ENCODE results near the gene SLC51B.
"Not testable (repeated sequence)": the region's sequence is repeated elsewhere in the genome, so short reads cannot be mapped to it uniquely, and the experiment has no call there.

The SLC51B gene

DNA sequence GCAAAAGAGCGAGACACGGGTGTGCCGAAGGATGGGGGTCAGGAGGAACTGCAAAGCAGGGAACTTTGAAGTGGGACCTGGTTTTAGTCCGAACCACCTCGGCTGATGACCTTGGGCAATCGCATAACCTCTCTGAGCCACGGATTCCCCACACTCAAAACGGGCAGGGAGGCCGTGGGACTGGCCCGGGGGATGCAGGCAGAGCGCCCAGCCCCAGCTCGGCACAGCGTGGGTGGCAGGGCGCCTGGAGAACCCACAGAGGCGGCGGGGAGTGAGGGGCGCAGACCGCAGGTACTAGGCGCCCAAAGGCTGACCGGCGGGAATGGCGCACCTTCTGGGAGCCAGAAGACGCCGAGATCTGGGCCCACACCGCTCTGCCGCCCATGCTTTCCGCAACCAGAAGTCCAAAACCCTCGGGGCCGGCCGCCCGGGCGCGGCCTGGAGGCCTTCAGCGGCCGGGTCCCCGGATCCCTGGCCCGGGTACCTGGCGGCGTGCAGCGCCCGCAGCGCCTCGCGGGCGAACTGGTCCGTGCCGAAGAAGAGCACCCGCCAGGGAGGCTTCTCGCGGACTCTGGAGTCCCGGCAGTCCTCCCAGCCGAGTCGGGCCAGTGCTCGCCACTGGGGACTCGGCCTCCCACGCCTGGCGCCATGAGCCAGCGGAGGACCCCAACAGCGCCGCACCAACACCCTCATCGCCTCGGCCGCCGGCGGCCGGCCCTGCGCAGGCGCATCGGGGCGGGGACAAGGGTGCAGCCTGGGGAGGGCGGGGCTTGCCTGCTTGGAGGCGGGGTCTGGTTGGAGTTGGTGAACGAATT is 16.1 kb upstream of the SLC51B start, which contains the start of gene MTFMT:
Gene MTFMT, minus strand, starts transcription at position 719 of the 815 bp plus-strand sequence. Its CDS starts 26 bp downstream, at position 693.
- H3K9ac ChIP-seq (ENCODE audit: low read length) = peak within 1 kb of the TSS; percentile 61
- no peaks in the 10 kb centered on the region for H3K4me1 ChIP-seq (ENCODE audit: control insufficient read depth, insufficient read depth, low read length)
- no peaks in the 10 kb centered on the region for H3K27me3 ChIP-seq (ENCODE audit: control insufficient read depth, insufficient read depth, low read length)
- H3K4me3 ChIP-seq (ENCODE audit: low read length) = peak within 1 kb of the TSS; percentile 54
- H3K27ac ChIP-seq (ENCODE audit: low read depth, low read length) = peak within 1 kb of the TSS; percentile 65
- H3K36me3 ChIP-seq (ENCODE audit: control insufficient read depth, insufficient read depth, low read length) = no peaks in the 10 kb centered on the region

DNA sequence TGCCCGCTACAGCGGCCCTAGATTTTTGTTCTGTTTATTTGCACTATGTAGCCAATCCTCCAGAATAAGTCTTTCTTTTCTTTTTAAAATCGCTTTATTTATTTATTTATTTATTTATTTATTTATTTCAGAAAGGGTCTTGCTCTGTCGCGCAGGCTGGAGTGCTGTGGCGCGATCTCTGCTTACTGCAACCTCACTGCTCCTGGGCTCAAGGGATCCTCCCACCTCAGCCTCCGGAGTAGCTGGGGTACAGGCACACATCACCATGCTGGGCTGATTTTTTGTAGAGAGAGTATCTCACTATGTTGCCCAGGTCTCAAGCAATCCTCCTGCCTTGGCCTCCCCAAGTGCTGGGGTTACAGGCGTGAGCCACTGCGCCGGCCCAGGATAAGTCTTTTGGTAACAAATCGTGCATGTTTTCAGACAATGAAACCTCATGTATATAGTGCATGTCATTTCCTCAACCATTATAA is 15.4 kb upstream of the SLC51B start:
- H3K27ac ChIP-seq (ENCODE audit: low read depth, low read length) = no peak overlapping the region
- H3K36me3 ChIP-seq (ENCODE audit: control insufficient read depth, insufficient read depth, low read length) = no peaks in the 10 kb centered on the region
- H3K27me3 ChIP-seq (ENCODE audit: control insufficient read depth, insufficient read depth, low read length) = no peaks in the 10 kb centered on the region
- H3K4me1 ChIP-seq (ENCODE audit: control insufficient read depth, insufficient read depth, low read length) = no peaks in the 10 kb centered on the region
- no peak overlapping the region for H3K4me3 ChIP-seq (ENCODE audit: low read length)
- no peak overlapping the region for H3K9ac ChIP-seq (ENCODE audit: low read length)

DNA sequence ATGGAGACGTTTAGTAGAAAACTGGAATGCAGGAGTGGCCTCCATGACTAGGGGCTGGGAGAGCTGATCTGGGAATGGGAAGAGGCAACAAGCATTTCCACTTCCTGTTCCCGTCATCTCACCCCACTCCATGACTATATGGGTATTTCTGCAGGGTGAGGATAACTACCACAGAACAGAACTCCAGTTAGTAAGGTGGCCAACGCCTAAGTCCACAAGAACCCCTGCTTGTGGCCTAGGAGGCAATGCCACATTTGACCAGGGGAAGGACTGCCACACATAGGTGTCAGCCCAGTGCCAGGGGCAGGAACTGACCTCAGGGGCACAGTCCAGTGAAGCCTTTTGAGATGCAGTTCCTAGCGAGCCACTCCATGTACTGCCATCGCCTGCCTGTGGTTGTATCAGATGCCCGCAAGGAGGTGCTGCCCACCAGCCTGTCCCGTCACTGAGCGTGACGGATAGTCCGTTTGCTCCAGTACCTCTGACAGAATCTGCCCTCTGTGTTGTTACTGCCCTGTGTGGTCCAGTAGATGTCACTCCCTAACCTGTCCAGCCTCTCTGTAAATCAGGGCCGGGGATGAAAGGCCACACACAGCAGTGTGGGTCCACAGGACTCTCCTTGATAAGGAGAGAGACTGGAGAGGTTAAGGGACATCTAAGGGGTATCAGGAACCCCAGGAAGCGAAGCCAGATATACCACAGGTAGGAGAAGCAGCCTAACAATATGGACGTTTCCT is 12.2 kb upstream of the SLC51B start:
- no peak overlapping the region for H3K4me3 ChIP-seq (ENCODE audit: low read length)
- H3K27ac ChIP-seq (ENCODE audit: low read depth, low read length) = no peak overlapping the region
- no peaks in the 10 kb centered on the region for H3K4me1 ChIP-seq (ENCODE audit: control insufficient read depth, insufficient read depth, low read length)
- H3K27me3 ChIP-seq (ENCODE audit: control insufficient read depth, insufficient read depth, low read length) = no peaks in the 10 kb centered on the region
- no peak overlapping the region for H3K9ac ChIP-seq (ENCODE audit: low read length)
- no peaks in the 10 kb centered on the region for H3K36me3 ChIP-seq (ENCODE audit: control insufficient read depth, insufficient read depth, low read length)

DNA sequence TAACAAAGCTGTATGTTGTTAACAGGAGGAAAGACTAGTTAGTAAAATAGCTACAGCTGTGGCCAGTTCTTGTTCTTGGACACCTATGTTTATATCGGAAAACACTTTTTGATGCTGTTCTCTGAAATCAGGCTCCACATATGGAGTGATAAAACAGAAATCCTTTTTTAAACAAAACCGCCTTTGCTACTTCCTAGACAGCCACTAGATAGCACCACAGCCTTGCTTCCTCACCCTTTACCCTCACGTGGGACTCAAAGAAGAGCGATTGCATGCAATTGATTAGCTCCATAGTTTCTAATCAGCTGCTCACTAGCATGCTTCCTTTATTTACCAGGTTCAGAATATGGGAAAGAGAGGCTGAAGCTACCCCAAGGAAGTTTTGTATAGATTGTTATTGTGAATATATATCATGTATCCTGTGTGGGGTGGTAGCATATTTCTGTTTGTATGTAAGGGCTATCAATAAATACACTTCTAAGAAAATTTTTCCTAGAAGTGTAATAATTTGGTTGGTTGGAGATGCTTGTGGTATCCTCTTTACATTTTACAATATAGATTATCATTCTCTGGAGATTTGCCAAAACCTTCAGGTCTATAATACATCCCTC is 11.4 kb upstream of the SLC51B start:
- no peak overlapping the region for H3K4me3 ChIP-seq (ENCODE audit: low read length)
- H3K27ac ChIP-seq (ENCODE audit: low read depth, low read length) = no peak overlapping the region
- no peak overlapping the region for H3K9ac ChIP-seq (ENCODE audit: low read length)

DNA sequence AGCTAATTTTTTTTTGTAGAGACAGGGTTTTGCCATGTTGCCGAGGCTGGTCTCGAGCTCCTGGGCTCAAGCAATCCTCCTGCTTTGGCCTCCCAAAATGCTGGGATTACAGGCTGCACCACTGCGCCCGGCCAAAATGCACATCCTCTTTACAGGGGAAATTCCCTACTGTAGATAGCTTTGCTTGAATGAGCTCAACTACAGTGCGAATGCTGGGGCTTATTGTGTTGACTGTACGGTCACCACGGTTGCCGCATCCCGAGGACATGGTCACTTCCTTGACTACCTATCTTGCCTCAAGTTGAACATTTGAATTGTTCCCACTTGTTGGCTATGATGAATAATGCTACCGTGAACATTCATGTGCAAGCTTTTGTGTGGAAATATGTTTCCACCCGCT is 10.5 kb upstream of the SLC51B start:
- Histone ChIP-seq H3K4me3 (ENCODE audit: low read length) (no peak overlapping the region), H3K27me3 (ENCODE audit: control insufficient read depth, insufficient read depth, low read length) (no peaks in the 10 kb centered on the region), H3K4me1 (ENCODE audit: control insufficient read depth, insufficient read depth, low read length) (no peaks in the 10 kb centered on the region), H3K27ac (ENCODE audit: low read depth, low read length) (no peak overlapping the region), H3K36me3 (ENCODE audit: control insufficient read depth, insufficient read depth, low read length) (no peaks in the 10 kb centered on the region), H3K9ac (ENCODE audit: low read length) (no peak overlapping the region)

More for the DNA sequence above, 11.4 kb upstream of the SLC51B start:
- no peaks in the 10 kb centered on the region for H3K4me1 ChIP-seq (ENCODE audit: control insufficient read depth, insufficient read depth, low read length)
- no peaks in the 10 kb centered on the region for H3K27me3 ChIP-seq (ENCODE audit: control insufficient read depth, insufficient read depth, low read length)
- no peaks in the 10 kb centered on the region for H3K36me3 ChIP-seq (ENCODE audit: control insufficient read depth, insufficient read depth, low read length)

DNA sequence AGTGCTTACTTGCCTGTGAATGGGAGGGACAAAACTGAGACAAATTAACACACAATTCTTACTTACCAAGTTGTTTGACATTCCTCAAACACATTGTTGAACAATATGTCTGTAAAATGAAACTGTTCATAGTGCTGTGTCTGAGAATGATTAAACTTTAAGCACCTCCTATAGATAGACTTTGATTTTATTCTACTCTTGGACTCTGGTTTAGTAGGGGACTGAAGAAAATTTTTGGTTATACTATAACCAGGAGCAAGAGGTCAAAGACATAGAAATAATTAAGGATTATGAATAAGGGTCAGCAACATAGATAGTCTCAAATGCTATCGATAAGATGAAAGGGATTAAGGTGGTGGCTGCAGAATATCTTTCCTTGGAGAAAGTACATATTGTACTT is 7.9 kb upstream of the SLC51B start:
- Histone ChIP-seq H3K36me3 (ENCODE audit: control insufficient read depth, insufficient read depth, low read length) (no peaks in the 10 kb centered on the region), H3K4me3 (ENCODE audit: low read length) (no peak overlapping the region), H3K9ac (ENCODE audit: low read length) (no peak overlapping the region), H3K4me1 (ENCODE audit: control insufficient read depth, insufficient read depth, low read length) (no peaks in the 10 kb centered on the region), H3K27me3 (ENCODE audit: control insufficient read depth, insufficient read depth, low read length) (no peaks in the 10 kb centered on the region), H3K27ac (ENCODE audit: low read depth, low read length) (no peak overlapping the region)

DNA sequence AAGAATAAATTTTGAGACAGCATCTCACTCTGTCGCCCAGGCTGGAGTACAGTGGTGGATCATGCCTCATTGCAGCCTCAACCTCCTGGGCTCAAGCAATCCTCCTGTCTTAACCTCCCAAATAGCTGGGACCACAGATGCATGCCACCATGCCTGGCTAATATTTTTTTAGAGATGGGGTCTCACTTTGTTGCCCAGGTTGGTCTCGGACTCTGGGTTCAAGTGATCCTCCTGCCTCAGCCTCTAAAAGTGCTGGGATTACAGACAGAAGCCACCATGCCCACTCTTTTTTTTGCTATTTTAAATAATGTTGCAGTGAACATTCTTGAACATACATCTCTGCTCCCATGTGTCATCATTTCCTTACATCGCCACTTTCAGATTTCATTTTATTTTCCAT is 6.8 kb upstream of the SLC51B start:
- Histone ChIP-seq H3K36me3 (ENCODE audit: control insufficient read depth, insufficient read depth, low read length) (no peaks in the 10 kb centered on the region), H3K27ac (ENCODE audit: low read depth, low read length) (no peak overlapping the region), H3K4me1 (ENCODE audit: control insufficient read depth, insufficient read depth, low read length) (no peaks in the 10 kb centered on the region), H3K4me3 (ENCODE audit: low read length) (no peak overlapping the region), H3K9ac (ENCODE audit: low read length) (no peak overlapping the region), H3K27me3 (ENCODE audit: control insufficient read depth, insufficient read depth, low read length) (no peaks in the 10 kb centered on the region)

DNA sequence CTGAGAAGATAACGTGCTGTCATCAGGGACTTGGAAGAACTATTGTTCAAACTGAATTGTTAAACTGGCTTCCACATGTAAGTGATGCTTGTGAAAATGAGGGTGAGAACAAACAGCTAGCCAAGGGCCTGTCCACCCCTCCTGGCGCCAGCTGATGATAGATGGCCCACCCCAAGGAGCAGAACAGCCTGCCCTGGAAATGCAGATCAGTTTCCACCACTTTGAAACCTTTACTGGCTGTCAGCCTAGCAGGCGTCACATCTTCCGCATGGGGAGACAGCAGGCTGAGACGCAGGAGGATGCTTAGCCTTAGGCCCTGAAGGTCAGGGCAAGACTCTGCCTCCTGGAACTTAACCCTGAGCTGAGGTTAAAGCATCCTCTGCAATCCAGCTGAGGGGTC is 6.4 kb upstream of the SLC51B start:
- Histone ChIP-seq H3K27ac (ENCODE audit: low read depth, low read length) (no peak overlapping the region), H3K4me1 (ENCODE audit: control insufficient read depth, insufficient read depth, low read length) (no peaks in the 10 kb centered on the region), H3K4me3 (ENCODE audit: low read length) (no peak overlapping the region)

DNA sequence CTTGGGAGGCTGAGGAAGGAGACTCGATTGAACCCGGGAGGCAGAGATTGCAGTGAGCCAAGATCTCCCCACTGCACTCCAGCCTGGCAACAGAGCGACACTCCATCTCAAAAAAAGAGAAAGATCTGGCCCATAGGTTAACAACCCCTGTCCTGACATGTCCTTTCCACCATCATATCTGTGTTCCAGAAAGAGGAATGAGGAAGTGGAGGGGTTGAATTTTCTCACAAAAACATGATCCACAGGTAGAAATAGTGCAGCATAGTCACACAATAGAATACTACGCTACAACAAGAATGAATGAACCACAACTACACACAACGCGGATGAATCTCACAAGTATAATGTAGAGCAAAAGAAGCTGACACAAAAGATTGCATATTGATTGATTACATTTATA is 4.7 kb upstream of the SLC51B start:
- Histone ChIP-seq H3K27me3 (ENCODE audit: control insufficient read depth, insufficient read depth, low read length) (no peaks in the 10 kb centered on the region), H3K4me1 (ENCODE audit: control insufficient read depth, insufficient read depth, low read length) (no peaks in the 10 kb centered on the region), H3K9ac (ENCODE audit: low read length) (no peak overlapping the region)

More for the DNA sequence above, 6.4 kb upstream of the SLC51B start:
- Histone ChIP-seq H3K27me3 (ENCODE audit: control insufficient read depth, insufficient read depth, low read length) (no peaks in the 10 kb centered on the region), H3K36me3 (ENCODE audit: control insufficient read depth, insufficient read depth, low read length) (no peaks in the 10 kb centered on the region), H3K9ac (ENCODE audit: low read length) (no peak overlapping the region)

DNA sequence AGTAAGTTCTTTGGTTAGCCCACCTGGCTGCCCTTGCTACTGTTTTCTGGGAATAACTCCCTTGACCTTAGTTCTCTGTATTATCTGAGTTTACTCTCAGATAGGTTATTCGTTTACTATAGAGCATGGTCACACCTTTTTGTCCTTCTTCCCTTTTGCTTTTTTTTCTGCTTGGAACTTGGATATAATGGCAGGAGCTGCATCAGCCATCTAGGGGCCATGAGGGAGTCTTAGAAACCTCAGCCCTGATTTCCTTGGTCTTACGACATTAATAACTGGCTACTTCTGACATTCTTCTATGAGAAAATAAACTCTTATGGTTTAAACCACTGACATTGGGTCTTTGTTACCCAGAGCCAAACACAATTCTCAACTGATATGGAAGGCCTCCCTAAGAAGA is 3.4 kb upstream of the SLC51B start:
- Histone ChIP-seq H3K27me3 (ENCODE audit: control insufficient read depth, insufficient read depth, low read length) (no peaks in the 10 kb centered on the region), H3K36me3 (ENCODE audit: control insufficient read depth, insufficient read depth, low read length) (no peaks in the 10 kb centered on the region), H3K9ac (ENCODE audit: low read length) (no peak overlapping the region), H3K4me3 (ENCODE audit: low read length) (no peak overlapping the region), H3K4me1 (ENCODE audit: control insufficient read depth, insufficient read depth, low read length) (no peaks in the 10 kb centered on the region), H3K27ac (ENCODE audit: low read depth, low read length) (no peak overlapping the region)

More for the DNA sequence above, 4.7 kb upstream of the SLC51B start:
- no peak overlapping the region for H3K27ac ChIP-seq (ENCODE audit: low read depth, low read length)
- no peak overlapping the region for H3K4me3 ChIP-seq (ENCODE audit: low read length)
- no peaks in the 10 kb centered on the region for H3K36me3 ChIP-seq (ENCODE audit: control insufficient read depth, insufficient read depth, low read length)

DNA sequence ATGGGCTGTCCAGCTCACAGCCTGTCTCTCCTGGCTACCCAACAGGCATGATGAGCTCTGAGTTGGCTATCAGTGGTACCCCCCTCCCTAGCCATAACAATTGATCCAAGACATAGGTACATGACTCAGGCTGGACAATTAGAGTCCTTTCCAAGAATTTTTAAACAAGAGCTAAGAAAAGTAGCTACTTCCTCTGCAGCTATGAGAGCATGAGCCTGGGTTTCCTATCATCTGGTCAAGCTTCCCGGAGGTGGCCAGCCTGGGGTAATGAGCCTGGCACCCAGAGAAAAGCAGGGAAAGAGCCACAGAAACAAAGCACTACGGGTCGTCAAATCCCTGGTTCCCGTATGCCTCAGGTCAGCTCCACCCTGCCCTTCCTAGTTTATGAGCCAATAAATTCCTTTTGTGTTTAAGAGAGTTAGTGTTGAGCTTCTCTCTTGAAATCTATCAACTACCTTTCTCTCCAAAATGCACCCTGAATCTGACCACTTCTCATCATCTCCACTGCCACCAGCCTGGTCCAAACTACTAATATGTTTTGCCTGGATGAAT is 2.3 kb upstream of the SLC51B start:
- Histone ChIP-seq H3K4me1 (ENCODE audit: control insufficient read depth, insufficient read depth, low read length) (no peaks in the 10 kb centered on the region), H3K27ac (ENCODE audit: low read depth, low read length) (no peak overlapping the region), H3K27me3 (ENCODE audit: control insufficient read depth, insufficient read depth, low read length) (no peaks in the 10 kb centered on the region), H3K9ac (ENCODE audit: low read length) (no peak overlapping the region), H3K4me3 (ENCODE audit: low read length) (no peak overlapping the region), H3K36me3 (ENCODE audit: control insufficient read depth, insufficient read depth, low read length) (no peaks in the 10 kb centered on the region)

DNA sequence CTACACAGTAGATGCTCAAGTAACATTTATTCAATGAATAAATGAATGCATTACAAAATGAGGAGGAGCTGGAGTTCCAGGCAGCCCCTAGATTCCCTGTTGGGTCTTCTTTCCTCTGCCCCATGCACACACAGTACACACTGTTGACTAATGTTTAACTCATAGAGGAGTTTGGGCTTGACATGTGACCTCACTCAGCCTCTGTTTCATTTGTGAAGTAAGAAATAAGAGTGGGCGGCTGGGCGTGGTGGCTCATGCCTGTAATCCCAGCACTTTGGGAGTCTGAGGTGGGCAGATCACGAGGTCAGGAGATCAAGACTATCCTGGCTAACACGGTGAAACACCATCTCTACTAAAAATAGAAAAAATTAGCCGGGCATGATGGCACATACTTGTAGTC is 969 bp upstream of the SLC51B start:
- H3K4me3 ChIP-seq (ENCODE audit: low read length) = peak overlapping the region; percentile 6
- H3K4me1 ChIP-seq (ENCODE audit: control insufficient read depth, insufficient read depth, low read length); H3K36me3 ChIP-seq (ENCODE audit: control insufficient read depth, insufficient read depth, low read length); H3K27ac ChIP-seq (ENCODE audit: low read depth, low read length); H3K27me3 ChIP-seq (ENCODE audit: control insufficient read depth, insufficient read depth, low read length); H3K9ac ChIP-seq (ENCODE audit: low read length): not testable (repeated sequence)

All from rectal smooth muscle tissue (tissue), 1 donor.